K562 (cell line): Measurements from ENCODE around the gene LSM14B. TPM values are rescaled to one million over a fixed set of nuclear protein-coding genes. Genes with fewer than 3 reads are reported as not detected.

Source experiments
- ATF7 ChIP-seq: fragments of 450-650 bp; IDR thresholded peaks from 2 replicates; pipeline ENCODE4 v1.7.1; 2014; ENCODE audit warnings: mild to moderate bottlenecking, moderate library complexity
- BCOR ChIP-seq: fragments of 450-650 bp; IDR thresholded peaks from 2 replicates; pipeline ENCODE4 v1.6.1; 2016
- C11orf30 ChIP-seq: fragments of 450-650 bp; IDR thresholded peaks from 2 replicates; pipeline ENCODE4 v1.6.1; 2016; ENCODE audit warnings: low read depth, mild to moderate bottlenecking
- FOSL1 ChIP-seq: fragments of 200-800 bp; sonication (Bioruptor generic); conservative IDR thresholded peaks from 2 replicates; pipeline ENCODE4 v1.6.1; 2016; ENCODE audit warnings: missing genetic modification characterization, missing compliant biosample characterization
- KHSRP ChIP-seq: fragments of 450-650 bp; IDR thresholded peaks from 2 replicates; pipeline ENCODE4 v1.6.1; 2017
- MEIS2 ChIP-seq: fragments of 450-650 bp; IDR thresholded peaks from 2 replicates; pipeline ENCODE4 v1.6.1; 2014; ENCODE audit warnings: mild to moderate bottlenecking; ENCODE audit not compliant: partially characterized antibody
- MTA3 ChIP-seq: fragments of 450-650 bp; formaldehyde crosslinking; IDR thresholded peaks from 2 replicates; pipeline ENCODE4 v1.6.1; 2017; ENCODE audit warnings: mild to moderate bottlenecking, borderline replicate concordance
- MYC ChIP-seq, 2 experiments: fragments of 250-450 bp in 1 of 2; sonication (Bioruptor Pico) in 1 of 2; IDR thresholded peaks; 2 replicates each; pipeline versions ENCODE4 v1.5.1 to v1.6.1; 2012 to 2021; ENCODE audit warnings: low read depth in 2 of 2, borderline replicate concordance in 1 of 2, improper control_type of control experiment in 1 of 2, low read length in 1 of 2, mild to moderate bottlenecking in 1 of 2, moderate library complexity in 1 of 2
- TAF9B ChIP-seq: fragments of 450-650 bp; IDR thresholded peaks from 2 replicates; pipeline ENCODE4 v1.6.1; 2018; ENCODE audit warnings: mild to moderate bottlenecking; ENCODE audit not compliant: partially characterized antibody
- polyA plus RNA-seq, 8 experiments: library from polyadenylated mRNA; depleted of rRNA in 4 of 8; stranded (reverse) in 5 of 8; unstranded in 3 of 8; fragments of >200 nt; fragmentation: Nextera tagmentation in 2 of 8; fragmentation: Illumina TruSeq in 1 of 8; extraction: Ambion mirVana in 2 of 8; extraction: Trizol in 1 of 8; gene quantifications; 2 replicates each; pipeline versions ENCODE4 v1.2.1 to v1.2.3, GENCODE V29; 2011 to 2014; ENCODE audit warnings: inconsistent platforms in 1 of 8, missing spikeins in 1 of 8
- total RNA-seq, 7 experiments: library from RNA; depleted of rRNA in 6 of 7; stranded (reverse); fragments of >200 nt in 6 of 7; fragmentation: Illumina TruSeq in 2 of 7; extraction: Trizol in 2 of 7; gene quantifications; 2 replicates each; pipeline versions ENCODE4 v1.2.1 to v1.2.3, GENCODE V29; 2011 to 2021; ENCODE audit warnings: low replicate concordance in 1 of 7
- TF ChIP-seq, protein P1 (sequence below): fragments of 200-600 bp; sonication (generic); IDR thresholded peaks from one replicate; pipeline ENCODE4 v1.6.1; 2012; ENCODE audit warnings: mild to moderate bottlenecking, low read depth, low read length, inconsistent platforms
- TF ChIP-seq, protein P2 (sequence below), 3 experiments: IDR thresholded peaks in 2 of 3; conservative IDR thresholded peaks in 1 of 3; 2 replicates each; pipeline ENCODE4 v1.5.1; 2011 to 2012; ENCODE audit warnings: low read length in 3 of 3, mild to moderate bottlenecking in 3 of 3, control low read depth in 2 of 3, improper control_type of control experiment in 1 of 3, inconsistent platforms in 1 of 3, low read depth in 1 of 3, mixed read lengths in 1 of 3, moderate library complexity in 1 of 3; ENCODE audit not compliant: insufficient read depth in 2 of 3
- TF ChIP-seq, protein P3 (sequence below): fragments of 250-450 bp; sonication (Bioruptor Pico); IDR thresholded peaks from 2 replicates; pipeline ENCODE4 v1.4.0; 2020

Gene LSM14B
- total and polyA plus RNA-seq, 9 of the 15 experiments (the other 6 are each of a cell fraction or from before 2014, with no cell fraction given): 0.66 to 36.0 (median 20.2) TPM

DNA sequence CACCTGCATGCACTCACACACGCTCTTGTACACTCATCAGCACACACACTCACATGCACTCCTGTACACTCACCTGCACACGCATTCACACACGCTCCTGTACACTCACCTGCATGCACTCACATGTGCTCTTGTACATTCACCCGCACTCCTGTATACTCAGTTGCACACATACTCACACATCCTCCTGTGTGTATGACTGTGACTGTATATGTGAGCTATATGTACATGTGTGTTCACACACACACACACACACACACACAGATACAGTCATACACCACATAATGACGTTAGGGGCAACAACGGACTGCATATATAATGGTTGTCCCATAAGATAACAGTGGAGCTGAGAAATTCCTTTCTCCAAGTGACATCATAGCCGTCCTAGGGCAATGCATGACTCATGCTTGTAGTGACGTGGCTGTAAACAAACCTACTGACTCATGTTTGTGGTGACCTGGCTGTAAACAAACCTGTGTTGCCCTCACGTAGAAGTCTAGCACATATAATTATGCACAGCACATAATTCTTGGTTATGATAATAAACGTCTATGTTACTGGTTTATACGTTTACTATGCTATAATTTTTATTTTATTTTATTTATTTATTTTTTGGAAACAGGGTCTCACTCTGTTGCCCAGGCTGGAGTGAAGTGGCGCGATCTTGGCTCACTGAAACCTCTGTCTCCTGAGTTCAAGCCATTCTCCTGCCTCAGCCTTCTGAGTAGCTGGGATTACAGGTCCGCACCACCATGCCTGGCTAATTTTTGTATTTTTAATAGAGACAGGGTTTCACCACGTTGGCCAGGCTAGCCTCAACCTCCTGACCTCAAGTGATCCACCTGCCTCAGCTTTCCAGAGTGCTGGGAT is 33.8 kb upstream of the LSM14B start (continued):
- TF ChIP-seq, protein P1, sequence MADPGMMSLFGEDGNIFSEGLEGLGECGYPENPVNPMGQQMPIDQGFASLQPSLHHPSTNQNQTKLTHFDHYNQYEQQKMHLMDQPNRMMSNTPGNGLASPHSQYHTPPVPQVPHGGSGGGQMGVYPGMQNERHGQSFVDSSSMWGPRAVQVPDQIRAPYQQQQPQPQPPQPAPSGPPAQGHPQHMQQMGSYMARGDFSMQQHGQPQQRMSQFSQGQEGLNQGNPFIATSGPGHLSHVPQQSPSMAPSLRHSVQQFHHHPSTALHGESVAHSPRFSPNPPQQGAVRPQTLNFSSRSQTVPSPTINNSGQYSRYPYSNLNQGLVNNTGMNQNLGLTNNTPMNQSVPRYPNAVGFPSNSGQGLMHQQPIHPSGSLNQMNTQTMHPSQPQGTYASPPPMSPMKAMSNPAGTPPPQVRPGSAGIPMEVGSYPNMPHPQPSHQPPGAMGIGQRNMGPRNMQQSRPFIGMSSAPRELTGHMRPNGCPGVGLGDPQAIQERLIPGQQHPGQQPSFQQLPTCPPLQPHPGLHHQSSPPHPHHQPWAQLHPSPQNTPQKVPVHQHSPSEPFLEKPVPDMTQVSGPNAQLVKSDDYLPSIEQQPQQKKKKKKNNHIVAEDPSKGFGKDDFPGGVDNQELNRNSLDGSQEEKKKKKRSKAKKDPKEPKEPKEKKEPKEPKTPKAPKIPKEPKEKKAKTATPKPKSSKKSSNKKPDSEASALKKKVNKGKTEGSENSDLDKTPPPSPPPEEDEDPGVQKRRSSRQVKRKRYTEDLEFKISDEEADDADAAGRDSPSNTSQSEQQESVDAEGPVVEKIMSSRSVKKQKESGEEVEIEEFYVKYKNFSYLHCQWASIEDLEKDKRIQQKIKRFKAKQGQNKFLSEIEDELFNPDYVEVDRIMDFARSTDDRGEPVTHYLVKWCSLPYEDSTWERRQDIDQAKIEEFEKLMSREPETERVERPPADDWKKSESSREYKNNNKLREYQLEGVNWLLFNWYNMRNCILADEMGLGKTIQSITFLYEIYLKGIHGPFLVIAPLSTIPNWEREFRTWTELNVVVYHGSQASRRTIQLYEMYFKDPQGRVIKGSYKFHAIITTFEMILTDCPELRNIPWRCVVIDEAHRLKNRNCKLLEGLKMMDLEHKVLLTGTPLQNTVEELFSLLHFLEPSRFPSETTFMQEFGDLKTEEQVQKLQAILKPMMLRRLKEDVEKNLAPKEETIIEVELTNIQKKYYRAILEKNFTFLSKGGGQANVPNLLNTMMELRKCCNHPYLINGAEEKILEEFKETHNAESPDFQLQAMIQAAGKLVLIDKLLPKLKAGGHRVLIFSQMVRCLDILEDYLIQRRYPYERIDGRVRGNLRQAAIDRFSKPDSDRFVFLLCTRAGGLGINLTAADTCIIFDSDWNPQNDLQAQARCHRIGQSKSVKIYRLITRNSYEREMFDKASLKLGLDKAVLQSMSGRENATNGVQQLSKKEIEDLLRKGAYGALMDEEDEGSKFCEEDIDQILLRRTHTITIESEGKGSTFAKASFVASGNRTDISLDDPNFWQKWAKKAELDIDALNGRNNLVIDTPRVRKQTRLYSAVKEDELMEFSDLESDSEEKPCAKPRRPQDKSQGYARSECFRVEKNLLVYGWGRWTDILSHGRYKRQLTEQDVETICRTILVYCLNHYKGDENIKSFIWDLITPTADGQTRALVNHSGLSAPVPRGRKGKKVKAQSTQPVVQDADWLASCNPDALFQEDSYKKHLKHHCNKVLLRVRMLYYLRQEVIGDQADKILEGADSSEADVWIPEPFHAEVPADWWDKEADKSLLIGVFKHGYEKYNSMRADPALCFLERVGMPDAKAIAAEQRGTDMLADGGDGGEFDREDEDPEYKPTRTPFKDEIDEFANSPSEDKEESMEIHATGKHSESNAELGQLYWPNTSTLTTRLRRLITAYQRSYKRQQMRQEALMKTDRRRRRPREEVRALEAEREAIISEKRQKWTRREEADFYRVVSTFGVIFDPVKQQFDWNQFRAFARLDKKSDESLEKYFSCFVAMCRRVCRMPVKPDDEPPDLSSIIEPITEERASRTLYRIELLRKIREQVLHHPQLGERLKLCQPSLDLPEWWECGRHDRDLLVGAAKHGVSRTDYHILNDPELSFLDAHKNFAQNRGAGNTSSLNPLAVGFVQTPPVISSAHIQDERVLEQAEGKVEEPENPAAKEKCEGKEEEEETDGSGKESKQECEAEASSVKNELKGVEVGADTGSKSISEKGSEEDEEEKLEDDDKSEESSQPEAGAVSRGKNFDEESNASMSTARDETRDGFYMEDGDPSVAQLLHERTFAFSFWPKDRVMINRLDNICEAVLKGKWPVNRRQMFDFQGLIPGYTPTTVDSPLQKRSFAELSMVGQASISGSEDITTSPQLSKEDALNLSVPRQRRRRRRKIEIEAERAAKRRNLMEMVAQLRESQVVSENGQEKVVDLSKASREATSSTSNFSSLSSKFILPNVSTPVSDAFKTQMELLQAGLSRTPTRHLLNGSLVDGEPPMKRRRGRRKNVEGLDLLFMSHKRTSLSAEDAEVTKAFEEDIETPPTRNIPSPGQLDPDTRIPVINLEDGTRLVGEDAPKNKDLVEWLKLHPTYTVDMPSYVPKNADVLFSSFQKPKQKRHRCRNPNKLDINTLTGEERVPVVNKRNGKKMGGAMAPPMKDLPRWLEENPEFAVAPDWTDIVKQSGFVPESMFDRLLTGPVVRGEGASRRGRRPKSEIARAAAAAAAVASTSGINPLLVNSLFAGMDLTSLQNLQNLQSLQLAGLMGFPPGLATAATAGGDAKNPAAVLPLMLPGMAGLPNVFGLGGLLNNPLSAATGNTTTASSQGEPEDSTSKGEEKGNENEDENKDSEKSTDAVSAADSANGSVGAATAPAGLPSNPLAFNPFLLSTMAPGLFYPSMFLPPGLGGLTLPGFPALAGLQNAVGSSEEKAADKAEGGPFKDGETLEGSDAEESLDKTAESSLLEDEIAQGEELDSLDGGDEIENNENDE: no peak
- TF ChIP-seq FOSL1 (tag) (peak; percentile 100), ATF7 (peak; percentile 98), MEIS2 (peak; percentile 2), TAF9B (peak; percentile 84), MYC (IDR thresholded peaks at IDR 0.05; ENCODE audit: low read depth, low read length) (no peak), MYC (CRISPR knock-in tag; IDR thresholded peaks at IDR 0.05; ENCODE audit: borderline replicate concordance, low read depth) (no peak), KHSRP (peak; percentile 74; the same call in 1 of the 2 replicates), BCOR (peak; percentile 74; the same call in 1 of the 2 replicates), MTA3 (peak; percentile 97), C11orf30 (peak; percentile 82)
- TF ChIP-seq, protein P2, sequence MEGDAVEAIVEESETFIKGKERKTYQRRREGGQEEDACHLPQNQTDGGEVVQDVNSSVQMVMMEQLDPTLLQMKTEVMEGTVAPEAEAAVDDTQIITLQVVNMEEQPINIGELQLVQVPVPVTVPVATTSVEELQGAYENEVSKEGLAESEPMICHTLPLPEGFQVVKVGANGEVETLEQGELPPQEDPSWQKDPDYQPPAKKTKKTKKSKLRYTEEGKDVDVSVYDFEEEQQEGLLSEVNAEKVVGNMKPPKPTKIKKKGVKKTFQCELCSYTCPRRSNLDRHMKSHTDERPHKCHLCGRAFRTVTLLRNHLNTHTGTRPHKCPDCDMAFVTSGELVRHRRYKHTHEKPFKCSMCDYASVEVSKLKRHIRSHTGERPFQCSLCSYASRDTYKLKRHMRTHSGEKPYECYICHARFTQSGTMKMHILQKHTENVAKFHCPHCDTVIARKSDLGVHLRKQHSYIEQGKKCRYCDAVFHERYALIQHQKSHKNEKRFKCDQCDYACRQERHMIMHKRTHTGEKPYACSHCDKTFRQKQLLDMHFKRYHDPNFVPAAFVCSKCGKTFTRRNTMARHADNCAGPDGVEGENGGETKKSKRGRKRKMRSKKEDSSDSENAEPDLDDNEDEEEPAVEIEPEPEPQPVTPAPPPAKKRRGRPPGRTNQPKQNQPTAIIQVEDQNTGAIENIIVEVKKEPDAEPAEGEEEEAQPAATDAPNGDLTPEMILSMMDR (IDR thresholded peaks at IDR 0.05 in 2 of 3, conservative IDR thresholded peaks at IDR 0.05 in 1 of 3; ENCODE audit: insufficient read depth in 2 of 3, low read depth in 1 of 3, low read length in 3 of 3): no peak
- TF ChIP-seq, protein P3, sequence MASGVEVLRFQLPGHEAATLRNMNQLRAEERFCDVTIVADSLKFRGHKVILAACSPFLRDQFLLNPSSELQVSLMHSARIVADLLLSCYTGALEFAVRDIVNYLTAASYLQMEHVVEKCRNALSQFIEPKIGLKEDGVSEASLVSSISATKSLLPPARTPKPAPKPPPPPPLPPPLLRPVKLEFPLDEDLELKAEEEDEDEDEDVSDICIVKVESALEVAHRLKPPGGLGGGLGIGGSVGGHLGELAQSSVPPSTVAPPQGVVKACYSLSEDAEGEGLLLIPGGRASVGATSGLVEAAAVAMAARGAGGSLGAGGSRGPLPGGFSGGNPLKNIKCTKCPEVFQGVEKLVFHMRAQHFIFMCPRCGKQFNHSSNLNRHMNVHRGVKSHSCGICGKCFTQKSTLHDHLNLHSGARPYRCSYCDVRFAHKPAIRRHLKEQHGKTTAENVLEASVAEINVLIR (CRISPR knock-in tag): peak; percentile 87
